ENCODE data around the gene TSPAN32.

DNA sequence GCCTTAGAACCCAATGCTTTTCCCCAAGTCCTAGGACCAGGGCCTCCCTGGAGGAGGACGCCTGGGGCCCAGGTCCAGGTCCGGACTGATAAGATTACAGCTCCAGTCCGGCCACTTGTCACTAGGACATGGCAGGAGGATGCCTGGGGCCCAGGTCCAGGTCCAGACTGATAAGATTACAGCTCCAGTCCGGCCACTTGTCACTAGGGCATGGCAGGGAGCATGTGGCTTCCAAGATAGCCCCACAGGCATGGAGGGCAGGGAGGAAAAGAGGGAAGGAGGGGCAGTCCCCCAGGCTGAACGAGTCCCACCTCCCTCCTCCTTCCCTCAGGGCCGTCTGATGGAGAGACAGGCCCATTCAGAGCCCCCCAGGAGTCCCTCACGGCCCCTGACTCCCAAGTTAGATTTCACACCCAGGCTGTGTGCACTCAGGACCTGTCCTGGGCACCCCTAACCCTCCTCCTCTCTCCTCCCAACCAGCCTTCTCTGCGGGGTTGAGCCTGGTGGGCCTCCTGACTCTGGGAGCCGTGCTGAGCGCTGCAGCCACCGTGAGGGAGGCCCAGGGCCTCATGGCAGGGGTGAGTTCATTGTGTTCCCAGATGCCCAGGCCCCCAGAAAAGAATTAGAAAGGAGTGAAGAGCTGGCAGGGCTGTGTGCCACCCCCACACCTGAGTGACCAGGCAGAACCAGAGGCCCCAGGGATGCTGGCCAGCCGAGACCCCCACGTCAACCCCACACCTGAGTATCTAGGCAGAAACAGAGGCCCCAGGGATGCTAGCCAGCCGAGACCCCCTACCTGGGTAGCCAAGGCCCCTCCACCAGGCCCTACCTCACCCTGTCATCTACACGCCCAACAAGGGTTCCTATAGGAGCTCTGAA is 2.1 kb downstream of the TSPAN32 start:
- TF ChIP-seq, protein P1, sequence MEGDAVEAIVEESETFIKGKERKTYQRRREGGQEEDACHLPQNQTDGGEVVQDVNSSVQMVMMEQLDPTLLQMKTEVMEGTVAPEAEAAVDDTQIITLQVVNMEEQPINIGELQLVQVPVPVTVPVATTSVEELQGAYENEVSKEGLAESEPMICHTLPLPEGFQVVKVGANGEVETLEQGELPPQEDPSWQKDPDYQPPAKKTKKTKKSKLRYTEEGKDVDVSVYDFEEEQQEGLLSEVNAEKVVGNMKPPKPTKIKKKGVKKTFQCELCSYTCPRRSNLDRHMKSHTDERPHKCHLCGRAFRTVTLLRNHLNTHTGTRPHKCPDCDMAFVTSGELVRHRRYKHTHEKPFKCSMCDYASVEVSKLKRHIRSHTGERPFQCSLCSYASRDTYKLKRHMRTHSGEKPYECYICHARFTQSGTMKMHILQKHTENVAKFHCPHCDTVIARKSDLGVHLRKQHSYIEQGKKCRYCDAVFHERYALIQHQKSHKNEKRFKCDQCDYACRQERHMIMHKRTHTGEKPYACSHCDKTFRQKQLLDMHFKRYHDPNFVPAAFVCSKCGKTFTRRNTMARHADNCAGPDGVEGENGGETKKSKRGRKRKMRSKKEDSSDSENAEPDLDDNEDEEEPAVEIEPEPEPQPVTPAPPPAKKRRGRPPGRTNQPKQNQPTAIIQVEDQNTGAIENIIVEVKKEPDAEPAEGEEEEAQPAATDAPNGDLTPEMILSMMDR (conservative IDR thresholded peaks at IDR 0.05; ENCODE audit: low read length), result no peak
- no peak for TF ChIP-seq EZH2phosphoT487 (IDR thresholded peaks at IDR 0.05; ENCODE audit: borderline replicate concordance, low read depth, low read length)
